HG03442 (cell line): Measurements from ENCODE around the gene UPF2.
"Not testable (repeated sequence)": the region's sequence is repeated elsewhere in the genome, so short reads cannot be mapped to it uniquely, and the experiment has no call there.

ENCODE experiments used
- ATAC-seq: cut with Tn5 transposase; IDR thresholded peaks from one replicate; pipeline ENCODE4 v1.9.1; 2021; ENCODE audit warnings: mild to moderate bottlenecking, moderate library complexity; ENCODE audit not compliant: unreplicated experiment

UPF2 gene, protein sequence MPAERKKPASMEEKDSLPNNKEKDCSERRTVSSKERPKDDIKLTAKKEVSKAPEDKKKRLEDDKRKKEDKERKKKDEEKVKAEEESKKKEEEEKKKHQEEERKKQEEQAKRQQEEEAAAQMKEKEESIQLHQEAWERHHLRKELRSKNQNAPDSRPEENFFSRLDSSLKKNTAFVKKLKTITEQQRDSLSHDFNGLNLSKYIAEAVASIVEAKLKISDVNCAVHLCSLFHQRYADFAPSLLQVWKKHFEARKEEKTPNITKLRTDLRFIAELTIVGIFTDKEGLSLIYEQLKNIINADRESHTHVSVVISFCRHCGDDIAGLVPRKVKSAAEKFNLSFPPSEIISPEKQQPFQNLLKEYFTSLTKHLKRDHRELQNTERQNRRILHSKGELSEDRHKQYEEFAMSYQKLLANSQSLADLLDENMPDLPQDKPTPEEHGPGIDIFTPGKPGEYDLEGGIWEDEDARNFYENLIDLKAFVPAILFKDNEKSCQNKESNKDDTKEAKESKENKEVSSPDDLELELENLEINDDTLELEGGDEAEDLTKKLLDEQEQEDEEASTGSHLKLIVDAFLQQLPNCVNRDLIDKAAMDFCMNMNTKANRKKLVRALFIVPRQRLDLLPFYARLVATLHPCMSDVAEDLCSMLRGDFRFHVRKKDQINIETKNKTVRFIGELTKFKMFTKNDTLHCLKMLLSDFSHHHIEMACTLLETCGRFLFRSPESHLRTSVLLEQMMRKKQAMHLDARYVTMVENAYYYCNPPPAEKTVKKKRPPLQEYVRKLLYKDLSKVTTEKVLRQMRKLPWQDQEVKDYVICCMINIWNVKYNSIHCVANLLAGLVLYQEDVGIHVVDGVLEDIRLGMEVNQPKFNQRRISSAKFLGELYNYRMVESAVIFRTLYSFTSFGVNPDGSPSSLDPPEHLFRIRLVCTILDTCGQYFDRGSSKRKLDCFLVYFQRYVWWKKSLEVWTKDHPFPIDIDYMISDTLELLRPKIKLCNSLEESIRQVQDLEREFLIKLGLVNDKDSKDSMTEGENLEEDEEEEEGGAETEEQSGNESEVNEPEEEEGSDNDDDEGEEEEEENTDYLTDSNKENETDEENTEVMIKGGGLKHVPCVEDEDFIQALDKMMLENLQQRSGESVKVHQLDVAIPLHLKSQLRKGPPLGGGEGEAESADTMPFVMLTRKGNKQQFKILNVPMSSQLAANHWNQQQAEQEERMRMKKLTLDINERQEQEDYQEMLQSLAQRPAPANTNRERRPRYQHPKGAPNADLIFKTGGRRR

DNA sequence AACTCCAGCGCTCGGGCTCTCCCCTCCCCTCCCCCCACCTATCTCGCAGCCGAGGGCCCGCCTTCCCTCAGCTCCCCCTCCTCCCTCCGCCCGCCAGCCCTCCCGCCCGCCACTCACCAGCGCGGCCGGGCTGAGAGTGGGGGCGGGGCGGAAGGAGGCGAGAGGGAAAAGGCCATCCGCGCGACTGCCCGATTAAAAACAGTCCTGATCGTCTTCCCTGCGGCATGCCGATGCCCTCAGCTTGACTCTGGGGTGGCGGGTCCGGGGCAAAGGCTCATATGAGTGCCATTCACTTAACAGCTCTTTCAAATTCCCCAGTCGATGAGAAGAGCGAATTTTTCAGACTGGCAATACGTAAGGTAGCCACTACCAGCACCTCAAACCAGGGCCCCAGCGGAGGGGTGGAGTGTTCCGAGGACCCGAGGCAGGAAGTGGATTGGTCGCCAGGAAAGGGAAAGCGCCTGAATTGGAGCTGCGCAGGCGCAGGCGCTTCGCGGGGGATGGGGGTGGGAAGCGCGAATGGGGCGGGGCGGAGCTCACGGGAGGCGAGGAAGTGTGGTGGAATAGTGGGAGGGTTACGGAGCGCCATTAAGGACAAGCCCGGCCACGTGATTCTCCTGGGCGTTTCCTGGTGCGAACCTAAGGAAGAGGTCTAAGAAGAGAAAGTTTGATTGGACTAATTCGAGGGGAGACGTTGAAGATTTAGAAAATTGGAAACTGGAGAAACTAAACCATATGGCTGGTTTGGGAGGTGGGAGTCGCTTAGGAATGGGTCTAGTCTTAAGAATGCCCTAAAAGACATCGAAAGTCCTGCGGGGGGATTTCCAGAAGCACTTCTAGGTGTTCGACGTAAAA, at the start of gene UPF2:
UPF2 (minus strand) TSS at position 13 of the 855 bp plus-strand sequence. CDS start 7,386 bp downstream, outside the sequence.
- ATAC-seq: peak; percentile 45

DNA sequence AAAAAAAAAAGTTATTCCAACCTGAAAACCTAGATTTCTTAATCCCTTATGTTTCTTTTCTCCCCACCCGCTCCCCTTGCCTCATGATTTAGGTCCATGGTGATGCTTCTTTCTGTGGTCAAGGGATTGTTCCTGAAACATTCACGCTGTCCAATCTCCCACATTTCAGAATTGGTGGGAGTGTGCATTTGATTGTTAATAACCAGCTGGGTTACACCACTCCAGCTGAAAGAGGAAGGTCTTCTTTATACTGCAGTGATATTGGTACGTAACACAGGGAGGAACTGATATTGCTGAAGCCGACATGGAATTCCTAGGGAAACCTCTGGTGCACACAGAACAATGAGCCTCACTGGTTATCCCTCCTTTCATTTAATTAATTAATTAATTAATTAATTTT, 48.8 kb upstream of the UPF2 start:
- ATAC-seq: no peak

DNA sequence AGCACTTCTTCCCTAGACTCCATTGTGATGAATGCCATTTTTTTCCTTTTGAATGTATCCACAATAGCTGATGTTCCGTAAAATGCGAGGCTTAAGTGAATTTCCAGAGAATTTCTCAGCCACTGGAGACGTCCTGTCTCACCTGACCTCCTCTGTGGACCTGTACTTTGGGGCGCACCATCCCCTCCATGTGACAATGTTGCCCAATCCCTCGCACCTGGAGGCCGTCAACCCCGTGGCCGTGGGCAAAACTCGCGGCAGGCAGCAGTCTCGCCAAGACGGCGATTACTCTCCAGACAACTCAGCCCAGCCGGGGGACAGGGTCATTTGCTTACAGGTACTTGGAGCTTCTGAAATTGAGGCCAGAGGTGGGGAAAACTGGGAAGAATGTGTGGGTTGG, 46.3 kb upstream of the UPF2 start:
- no peak for ATAC-seq

DNA sequence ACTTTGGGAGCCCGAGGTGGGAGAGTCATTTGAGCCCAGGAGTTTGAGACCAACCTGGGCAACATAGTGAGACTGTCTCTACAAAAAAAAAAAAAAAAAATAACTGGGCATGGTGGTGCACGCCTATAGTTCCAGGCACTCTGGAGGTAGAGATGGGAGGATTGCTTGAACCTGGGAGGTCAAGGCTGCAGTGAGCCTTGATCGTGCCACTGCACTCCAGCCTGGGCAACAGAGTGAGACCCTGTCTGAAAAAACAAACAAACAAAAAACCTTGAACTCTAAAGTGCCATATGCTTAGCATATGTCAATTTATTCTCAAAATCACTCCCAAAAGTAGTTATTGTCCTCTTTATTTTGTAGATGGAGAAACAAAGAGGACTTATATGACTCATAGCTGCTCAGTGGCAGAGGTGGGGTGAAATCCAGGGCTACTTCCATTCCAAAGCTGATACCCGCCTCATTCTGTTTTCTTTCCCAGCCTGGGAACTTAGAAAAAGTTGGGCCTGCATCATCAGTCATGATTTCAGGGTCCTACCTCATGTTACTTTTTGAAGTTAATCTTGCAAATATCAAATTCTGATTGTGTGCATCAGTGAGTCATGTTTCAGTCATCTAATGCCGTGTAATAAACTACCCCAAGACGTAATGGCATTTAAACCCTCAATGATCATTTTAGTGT, 39.4 kb upstream of the UPF2 start:
- no peak for ATAC-seq

DNA sequence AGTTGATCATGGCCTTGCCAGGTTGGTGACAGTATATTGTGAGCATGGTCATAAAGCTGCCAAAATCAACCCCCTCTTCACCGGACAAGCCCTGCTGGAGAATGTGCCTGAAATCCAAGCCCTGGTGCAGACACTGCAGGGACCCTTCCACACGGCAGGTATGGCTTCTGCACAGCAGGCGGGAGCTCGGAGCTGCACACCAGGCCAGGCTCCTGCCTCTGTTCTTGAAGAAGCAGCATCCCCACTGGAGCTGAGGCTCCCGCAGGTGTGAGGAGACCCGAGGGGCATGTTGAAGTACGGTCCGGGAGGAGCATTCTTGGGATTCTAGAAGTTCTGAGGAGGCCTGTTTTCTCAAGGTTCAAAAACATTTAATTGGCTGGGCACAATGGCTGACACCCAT, 38.9 kb upstream of the UPF2 start:
- no peak for ATAC-seq

DNA sequence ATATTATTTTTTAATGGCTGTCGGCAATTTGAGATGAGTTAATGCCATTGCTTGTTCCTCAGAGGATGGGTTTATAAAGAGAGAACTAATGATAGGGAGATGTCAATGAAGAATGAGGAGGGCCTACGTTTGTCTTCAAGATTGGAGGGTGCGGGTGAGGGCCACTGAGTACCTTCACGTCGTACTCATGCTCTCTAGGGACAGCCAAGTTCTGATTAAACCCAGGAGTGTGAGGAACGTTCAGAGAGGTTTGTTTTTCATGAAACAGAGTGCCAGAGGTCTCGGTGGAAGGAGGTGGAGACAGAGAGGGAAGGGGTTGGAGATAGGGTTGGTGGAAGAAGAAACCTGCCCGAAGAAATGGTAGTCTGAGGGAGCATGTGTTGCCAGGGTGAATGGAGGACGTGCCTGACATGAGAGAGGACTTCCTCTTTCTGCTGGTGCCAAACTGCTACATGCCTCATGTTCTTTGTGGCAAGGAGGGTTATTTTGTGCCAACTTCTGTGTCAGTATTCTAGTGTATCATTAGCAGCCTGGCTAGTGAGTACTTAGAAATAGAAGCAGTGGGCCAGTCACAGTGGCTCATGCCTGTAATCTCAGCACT, 35.1 kb upstream of the UPF2 start:
- no peak for ATAC-seq

DNA sequence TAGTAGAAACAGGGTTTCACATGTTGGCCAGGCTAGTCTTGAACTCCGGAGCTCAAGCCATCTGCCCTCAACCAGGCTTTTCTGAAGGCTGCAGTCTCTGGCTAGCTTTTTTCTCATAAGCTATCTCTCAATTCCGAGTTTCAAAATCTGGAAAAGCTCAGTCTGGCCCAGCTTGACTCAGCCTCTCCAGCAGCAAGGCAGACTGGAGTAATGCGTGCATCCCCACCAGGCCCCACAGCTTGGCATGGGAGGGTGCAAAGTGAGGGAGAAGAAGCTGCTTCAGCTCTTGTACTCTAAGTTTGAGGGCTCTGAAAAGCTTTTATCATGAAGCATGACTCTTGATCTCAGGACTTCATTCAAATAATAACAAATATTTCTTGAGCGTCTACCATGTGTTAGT, 30.9 kb upstream of the UPF2 start:
- no peak for ATAC-seq

DNA sequence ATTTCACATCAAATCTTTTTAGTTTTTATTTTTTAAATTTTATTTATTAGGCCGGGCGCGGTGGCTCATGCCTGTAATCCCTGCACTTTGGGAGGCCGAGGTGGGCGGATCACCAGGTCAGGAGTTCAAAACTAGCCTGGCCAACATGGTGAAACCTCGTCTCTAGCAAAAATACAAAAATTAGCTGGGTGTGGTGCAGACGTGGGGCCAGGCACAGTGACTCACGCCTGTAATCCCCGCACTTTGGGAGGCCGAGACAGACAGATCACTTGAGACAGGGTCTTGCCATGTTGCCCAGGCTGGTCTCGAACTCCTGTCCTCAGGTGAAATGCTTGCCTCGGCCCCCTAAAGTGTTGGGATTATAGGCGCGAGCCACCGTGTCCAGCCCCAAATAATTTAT, 28.8 kb upstream of the UPF2 start:
- not testable (repeated sequence) for ATAC-seq

DNA sequence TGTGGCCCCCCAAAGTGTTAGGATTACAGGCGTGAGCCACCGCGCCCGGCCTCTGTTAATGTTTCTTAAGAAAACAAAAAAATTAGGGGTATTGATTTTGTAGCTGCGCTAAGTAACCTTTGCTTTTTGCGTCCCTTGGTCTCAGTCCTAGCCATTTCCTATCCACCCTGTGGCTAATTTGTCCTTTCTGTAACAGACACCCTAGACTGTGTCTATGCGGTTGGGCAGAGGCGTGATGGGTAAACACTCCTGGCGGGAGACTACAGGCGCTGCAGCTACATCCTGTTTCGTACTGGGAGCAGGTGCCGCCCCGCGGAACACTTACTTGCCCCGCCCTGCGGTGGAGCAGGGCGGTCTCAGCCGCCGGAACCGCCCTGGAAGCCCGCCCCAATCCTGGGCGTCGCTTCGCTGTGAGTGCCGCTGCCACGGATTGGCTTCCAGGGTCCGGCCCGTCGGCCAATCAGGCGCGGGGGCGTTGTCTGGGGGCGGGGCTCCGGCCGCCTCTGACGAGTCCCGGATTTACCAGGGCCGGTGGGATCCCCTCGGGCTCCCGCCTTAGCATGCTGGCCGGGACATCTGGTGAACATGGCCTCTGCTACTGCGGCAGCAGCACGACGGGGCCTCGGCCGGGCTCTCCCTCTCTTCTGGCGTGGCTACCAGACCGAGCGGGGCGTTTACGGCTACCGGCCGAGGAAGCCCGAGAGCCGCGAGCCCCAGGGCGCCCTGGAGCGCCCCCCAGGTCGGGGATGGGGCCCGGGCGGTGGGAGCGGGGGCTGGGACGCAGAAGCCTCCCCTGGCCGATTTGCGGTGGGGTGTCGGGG, 26.1 kb upstream of the UPF2 start, which contains the start of gene DHTKD1:
DHTKD1 (plus strand) TSS at position 506 of the 821 bp plus-strand sequence; CDS start at position 586, 80 bp downstream.
- peak; percentile 97 for ATAC-seq

DNA sequence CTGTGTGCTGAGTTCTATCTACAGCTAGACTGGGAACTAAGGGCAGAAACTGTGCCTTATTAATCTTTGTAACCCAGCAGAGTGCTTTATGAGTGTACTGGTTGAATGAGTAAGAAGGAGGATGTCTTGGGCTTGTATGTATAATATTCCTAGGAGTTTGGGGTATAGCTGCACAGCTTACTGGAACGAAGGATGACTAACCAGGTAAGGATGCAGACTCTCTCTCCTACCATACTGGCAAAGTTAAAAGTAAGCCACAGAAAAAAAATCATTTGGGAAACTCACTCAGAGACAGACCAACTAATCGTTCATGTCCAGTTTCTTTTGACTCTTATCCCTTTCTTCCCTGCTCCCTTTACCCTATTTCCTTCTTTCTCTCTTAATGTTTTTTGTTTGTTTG, 24.7 kb upstream of the UPF2 start:
- no peak for ATAC-seq

DNA sequence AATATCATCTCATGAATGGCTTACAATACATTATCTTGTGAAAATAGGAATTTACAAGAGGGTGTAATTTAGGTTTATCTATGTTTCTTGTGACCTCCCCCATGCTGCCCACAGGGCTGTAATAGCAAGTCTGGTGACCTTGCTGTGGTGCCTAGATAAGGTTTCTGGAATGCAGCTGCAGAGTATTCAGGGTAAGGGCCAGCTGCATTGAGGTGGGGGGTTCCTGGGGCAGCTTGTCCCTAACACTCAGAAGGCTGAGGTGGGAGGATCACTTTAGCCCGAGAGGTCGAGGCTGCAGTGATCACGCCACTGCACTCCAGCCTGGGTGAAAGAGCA, 20.8 kb upstream of the UPF2 start:
- ATAC-seq: no peak

DNA sequence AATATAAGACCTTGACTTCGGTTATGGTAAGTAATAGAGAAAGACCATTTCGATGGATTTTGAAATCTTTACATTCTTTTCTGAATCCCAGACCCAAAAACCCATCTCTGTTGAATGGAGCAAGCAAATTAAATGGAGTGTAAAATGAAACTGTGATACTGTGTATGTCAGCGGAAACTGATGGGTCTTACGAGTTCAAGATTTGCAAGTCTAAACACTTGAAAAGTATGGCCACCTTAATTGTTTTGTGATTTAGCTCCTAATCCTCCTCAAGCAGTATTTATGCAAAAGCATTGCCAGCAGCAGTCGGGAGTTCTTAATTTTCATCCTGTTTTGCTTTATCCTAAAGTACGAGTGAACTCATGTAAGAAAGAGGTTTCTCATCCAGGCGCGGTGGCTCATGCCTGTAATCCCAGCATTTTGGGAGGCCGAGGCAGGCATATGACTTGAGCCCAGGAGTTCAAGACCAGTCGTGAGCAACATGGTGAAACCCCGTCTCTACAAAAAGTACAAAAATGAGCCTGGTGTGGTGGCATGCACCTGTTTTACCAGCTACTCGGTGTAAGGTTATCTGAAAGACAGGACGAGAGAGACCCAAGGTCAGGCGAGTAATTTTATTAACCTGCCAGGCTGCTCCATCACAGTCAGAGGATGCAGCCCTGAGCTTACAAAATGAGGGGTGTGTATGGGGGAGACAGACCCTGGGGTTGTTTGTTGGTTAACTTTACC, 20.3 kb upstream of the UPF2 start:
- ATAC-seq: no peak

DNA sequence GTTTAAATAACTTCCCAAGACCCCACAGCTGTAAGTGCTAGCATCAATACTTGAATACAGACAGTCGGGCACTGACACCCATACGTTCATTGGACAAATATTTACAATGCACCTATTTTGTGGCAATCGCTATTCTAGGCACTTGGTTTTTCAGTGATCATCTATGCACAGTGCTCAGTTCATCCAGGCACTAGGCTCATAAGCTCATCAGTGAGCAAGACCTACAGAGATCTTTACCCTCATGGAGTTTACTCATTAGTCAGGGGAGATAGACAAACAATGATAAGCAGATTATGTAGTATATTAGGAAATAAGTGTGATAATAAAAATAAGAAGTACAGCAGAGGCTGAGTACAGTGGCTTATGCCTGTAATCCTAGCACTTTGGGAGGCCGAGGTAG, 18.5 kb upstream of the UPF2 start:
- ATAC-seq: no peak

DNA sequence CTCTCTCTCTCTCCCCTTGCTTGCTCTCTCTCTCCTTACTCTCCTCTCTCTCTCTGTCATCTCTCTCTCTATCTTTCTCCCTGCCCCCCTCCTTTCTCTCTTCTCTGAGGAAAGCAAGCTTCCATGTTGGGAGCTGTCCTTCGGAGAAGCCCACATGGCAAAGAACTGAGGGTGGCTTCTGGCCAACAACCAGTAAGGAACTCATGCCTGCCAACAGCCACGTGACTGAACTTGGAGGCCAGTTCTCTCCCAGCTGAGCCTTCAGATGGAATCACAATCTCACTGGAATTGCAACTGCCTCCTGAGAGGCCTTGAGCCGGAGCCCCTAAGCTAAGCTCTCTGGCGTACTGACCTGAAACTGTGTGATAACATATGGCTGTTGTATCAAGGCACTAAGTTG, 14.1 kb upstream of the UPF2 start:
- no peak for ATAC-seq

DNA sequence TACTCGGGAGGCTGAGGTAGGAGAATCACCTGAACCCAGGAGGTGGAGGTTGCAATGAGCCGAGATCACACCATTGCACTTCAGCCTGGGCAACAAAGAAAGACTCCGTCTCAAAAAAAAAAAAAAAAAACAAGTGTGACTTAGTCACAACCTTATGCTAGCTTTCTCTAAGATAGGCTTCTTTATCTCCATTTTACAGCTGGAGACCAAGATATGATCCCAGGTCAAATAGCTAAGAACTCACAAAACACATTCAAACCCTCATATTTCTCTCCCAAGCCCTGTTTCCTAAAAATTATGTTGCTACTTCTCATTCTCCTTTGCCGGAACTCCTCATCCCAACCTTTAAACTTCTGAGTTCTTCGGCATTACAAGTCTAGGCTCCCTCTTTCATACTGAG, 13.1 kb upstream of the UPF2 start:
- ATAC-seq: no peak

DNA sequence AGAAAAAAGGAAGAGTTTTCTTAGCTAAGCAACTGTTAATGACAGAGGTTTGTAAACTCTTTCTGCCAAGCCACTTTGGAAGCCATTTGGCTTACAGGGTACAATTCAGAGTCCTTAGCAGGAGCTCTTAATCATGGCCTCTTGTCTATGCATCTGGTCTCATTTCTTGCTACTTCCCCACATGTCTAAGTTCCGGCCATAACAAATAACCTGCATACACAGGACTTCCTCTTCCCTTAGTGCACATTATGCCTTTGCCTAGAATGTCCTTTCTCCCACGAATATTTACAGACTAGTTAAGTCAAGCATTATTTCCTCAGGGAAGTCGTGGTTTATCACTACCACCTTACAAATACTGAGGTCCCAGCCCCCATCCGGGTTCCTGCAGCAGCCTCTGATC, 8.6 kb upstream of the UPF2 start:
- no peak for ATAC-seq

DNA sequence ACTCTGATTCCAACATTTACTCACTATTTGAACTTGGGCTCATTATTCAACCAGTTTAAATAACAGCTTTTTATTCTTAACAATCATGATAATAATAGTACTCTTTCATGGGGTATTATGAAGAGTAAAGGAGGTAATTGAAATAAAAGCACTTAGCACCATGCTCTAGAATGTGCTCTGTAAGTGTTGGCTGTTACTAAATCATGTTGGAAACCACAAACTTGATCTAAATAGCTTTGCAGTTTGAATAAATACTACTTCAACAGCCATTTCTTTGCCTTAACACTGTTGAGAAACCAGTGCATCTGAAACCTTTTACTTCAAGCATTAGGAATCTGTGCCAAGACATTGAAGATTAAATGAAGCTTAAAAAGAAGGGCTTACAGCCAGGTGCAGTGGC, 7.9 kb upstream of the UPF2 start:
- no peak for ATAC-seq

DNA sequence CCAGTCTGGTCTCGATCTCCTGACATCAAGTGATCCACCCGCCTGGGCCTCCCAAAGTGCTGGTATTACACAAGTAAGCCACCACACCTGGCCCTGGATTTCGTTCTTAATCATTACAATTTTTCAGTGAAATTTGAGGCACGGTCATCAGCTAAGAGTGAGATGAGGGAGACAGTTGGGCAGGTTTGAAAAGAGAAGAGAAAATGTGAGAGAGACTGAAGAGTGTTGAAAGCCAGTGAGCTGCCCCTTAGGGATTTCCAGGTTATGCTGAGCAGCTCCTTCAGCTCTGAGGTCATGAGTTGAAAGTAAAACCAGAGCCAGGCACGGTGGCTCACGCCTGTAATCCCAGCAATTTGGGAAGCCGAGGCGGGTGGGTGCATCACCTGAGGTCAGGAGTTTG, 5.9 kb upstream of the UPF2 start:
- ATAC-seq: no peak
